NCI-H748 (cell line): ENCODE data around the gene DNAJC22.
"Not testable (repeated sequence)": the region's sequence is repeated elsewhere in the genome, so short reads cannot be mapped to it uniquely, and the experiment has no call there.

ENCODE experiments used
- DNase-seq: peaks from one replicate; lab custom pipeline; 2025; ENCODE audit not compliant: unreplicated experiment; lab: John Stamatoyannopoulos, UW

Gene DNAJC22

DNA sequence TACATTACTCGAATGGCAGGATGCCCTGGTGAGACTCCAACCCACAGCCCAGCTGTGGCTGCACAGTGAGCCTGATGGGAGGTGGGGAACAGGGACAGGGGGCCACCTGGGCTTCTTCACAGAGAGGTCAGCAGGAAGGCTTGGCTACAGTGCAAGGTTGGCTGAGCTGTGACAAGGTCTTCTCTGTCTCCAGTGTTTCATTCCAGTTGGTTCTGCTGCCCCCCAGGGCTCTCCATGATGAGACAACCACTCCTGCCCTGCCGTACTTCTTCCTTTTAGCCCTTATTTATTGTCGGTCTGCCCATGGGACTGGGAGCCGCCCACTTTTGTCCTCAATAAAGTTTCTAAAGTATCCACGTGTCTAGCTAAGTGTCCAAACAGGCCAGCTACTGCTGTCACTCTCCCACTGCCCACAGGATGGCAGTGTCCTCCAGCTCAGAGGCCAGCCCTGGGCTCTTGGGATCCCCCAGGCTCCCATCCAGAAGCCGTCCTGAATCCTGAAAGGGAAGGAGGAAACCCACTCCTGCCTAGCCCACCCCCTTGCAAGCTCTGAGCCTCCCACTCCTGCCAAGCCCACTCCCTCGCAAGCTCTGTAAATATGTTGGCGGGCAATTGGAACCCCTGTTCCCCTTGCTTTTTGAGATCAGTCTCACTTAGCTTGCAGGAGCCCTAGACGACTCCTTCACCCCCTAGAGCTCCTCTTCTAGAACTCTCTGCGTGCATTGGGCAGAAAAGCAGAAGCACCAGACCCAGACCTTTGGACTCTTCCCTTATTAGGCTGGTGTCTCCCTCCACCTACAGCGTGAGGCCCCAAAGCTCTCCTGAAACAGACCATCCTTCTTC lies 15.1 kb upstream of the DNAJC22 start:
- peak; percentile 71 for DNase-seq

DNA sequence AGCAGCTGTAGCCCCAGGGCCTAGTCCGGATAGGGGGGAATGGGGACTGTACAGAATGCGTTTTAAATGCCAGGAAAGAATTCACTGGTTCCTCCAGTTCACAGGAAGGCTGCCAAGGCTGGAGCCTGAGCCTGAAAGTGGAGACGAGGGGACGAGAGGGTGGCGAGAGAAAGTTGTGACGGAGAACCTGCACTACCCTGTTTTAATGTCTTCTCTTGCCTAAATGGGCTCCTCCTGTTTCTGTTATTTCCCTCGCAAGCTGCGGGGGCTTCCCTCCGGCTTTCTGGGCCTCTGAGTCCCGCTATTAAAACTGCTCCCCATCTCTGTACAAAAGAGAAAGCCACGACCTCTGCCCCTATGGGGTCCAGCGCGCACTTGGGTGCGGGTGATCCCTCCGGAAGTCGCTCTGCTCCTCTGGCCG lies 14.2 kb upstream of the DNAJC22 start:
- no peak for DNase-seq

DNA sequence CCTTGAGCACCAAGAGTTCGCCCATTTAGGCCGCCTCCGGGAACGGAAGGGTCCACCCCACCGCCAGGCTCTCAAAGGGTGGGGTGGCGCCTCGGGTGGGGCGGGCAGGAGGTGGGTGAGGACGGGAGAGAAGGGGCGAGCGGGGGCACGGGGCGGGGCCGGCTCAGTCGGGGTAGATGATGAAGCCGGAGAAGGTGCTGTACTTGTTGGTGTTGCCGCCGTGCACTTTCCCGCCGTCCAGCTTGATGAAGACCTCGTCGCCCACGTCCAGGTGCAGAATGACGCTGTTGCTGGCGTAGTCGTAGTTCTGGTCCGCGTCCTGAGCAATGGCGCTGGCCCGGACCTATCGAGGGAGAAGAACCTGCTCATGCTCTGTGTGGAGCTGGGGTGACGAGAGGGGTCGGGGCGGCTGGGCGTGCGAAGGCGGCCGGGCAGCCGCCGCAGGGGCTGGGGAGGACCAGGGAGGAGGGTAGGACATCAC lies 13.8 kb upstream of the DNAJC22 start:
- DNase-seq, result peak; percentile 59

DNA sequence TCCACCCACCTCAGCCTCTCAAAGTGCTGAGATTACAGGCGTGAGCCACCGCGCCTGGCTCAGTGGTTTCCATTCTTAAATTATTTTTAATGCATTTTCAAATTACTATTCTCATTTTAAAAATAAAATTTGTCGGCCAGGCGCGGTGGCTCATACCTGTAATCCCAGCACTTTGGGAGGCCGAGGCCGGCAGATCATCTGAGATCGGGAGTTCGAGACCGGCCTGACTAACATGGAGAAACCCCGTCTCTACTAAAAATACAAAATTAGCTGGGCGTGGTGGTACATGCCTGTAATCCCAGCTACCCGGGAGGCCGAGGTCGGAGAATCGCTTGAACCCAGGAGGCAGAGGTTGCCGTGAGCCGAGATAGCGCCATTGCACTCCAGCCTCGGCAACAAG lies 12.9 kb upstream of the DNAJC22 start:
- DNase-seq, result not testable (repeated sequence)

DNA sequence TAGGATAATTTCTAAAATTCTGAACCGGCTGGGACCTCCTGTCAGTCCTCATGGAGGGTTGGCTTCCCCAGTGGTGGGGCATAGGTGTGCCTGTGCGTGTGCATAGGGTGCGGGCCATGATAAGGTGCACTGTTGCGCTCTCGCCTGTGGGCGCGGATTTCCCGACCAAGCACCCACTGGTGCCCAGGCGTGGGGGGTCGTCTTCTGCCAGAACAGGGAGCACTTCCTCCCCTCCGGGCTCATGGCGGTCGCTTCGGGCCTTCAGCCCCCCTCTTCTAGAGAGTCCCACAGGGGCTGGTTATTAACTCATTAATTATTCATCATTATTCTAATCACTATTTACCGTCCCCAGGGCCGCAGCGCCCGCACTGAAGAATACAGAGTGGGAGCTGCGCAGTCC lies 12.5 kb upstream of the DNAJC22 start:
- DNase-seq, result no peak

DNA sequence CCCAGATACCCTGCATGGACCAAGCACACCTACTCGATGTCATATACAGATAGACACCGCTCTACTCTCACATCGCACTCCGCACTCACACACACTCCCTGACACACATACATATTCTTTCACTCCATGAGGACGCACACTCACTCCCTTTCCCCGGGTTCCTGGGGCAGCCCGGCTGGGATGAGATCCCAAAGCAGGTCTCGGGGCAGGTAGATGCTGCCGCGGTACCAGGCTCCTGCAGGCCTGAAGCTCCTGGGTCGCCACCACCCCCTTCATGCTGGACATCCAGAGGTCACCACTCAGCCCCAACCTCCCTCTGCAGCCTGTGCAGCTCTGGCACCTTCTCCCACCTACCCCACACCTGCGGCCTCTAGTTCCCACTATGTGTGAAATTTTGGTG lies 12.0 kb upstream of the DNAJC22 start:
- no peak for DNase-seq

DNA sequence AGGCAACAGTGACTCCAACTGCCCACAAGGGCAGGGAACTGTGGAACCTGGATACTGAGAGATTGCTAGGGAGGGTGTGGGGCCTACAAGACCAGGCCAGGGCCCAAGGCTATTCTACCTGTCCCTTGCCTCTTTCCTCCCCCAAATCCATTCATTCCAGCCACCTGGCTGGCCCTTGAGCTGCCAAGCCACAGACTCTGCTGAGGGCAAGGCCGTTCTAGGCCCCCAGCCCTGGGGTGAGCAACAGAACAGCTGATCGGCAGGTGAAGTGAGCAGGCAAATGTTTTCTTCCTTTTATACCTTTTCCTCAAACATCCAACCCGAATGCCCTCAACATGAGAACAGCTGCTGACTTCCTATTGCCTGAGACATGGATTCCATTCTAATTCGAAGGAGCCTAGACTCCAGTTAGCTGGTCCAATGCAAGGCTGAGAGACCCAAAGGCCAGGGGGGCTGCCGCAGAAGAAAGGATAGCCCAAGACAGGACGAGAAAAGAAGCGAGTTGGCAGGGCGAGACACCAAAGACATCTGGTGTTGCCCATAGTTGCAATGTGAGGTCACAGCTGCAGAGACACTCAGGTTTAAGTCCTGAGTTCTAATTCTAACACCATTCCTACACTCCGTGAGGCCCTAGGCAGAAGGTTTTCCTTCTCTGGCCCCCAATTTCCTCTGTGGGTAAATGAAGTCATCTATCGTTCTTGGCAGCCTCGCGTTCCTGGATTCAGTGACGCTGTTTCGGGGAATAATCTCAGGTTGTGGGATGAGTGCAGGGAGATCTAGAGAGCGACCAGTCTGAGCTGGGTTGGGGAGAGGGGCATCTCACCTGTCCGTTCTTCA lies 11.4 kb upstream of the DNAJC22 start:
- no peak for DNase-seq

GRCh38 chr12:49335955-49336644 lies 10.6 kb upstream of the DNAJC22 start:
- DNase-seq, result no peak

GRCh38 chr12:49336645-49337584 lies 9.8 kb upstream of the DNAJC22 start, which contains the start of gene C1QL4:
Gene C1QL4 (minus strand): TSS chr12:49337188. CDS start chr12:49336477, 711 bp downstream.
- peak; percentile 85 for DNase-seq

GRCh38 chr12:49338830-49339463 lies 7.7 kb upstream of the DNAJC22 start:
- no peak for DNase-seq

DNA sequence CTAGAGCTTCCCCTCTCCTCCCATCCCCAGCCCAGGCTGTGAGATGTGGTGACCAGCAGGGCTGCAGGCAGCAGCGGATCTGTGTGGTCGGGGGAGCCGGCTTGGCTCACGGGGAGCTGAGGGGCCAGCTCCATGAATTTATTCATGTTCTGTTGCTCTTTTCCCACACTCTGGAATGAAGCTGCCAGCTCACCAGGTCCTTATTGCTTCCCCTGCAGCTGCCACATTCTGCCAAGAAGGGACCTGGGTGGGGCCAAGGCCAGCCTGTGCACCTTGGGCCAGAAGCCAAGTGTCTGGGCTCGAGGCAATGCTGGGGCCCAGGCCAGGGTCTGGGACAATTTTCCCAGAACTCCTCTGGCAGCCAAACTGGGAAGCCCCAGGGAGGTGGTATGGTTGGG lies 7.2 kb upstream of the DNAJC22 start:
- DNase-seq, result no peak

- no peak for DNase-seq
Measured at GRCh38 chr12:49340095-49340870, 6.4 kb upstream of the DNAJC22 start.

GRCh38 chr12:49340971-49341776 lies 5.5 kb upstream of the DNAJC22 start:
- DNase-seq, result no peak

DNA sequence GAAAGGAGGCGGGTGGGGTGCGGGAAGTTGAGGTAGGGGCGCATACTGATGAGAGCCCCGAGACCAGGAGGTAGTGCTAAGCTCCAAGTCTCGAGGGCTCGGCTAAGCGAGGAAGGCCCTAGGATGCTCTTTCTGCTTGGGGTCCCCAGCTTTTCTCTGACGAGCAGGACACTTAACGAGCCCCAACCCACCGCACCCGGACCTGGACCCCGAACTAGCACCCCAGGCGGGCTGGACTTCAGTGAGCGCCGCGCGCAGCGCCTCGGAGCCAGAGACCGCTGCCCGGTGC lies 5.0 kb upstream of the DNAJC22 start:
- DNase-seq, result no peak

DNA sequence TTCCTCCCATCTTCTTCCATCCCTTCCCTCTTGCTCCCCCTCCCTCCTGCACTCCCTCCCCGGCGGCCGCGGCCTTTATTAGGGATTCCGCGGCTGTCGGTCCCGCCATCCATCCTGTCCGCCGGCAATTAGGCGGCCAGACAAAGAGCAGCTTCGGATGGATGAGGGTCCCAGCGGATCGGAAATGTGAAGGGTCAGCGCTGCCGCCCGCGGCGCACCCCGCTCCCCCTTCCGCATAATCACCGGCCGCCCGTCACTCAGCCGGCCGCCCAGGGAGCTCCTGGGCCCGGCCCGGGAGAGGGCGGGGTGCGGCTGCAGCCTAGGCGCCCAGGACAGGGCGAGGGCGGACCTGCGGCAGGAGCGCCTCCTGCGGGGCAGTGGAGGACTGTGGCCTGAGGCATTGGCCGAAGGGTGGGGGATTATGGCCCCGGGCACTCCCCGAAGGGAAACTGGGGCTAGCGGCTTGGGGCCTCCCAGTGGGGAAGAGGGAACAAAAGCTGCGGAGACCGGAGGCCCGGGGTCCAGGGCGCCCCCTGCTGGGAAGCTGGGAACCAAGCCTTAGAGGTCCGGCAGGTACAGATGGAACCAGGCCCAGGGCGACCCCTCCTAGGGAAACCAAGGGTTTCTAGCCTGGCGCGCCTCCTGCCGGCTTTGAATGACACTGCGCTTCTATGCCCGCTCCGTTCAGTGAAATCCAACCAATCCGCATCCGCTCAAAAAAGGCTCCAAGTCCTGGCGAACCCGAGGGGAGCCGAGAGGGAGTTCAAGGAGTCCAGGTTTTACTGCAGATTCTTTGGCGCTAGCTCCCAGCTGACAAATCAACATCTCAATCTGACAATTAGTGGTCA lies 4.4 kb upstream of the DNAJC22 start:
- peak; percentile 91 for DNase-seq

DNA sequence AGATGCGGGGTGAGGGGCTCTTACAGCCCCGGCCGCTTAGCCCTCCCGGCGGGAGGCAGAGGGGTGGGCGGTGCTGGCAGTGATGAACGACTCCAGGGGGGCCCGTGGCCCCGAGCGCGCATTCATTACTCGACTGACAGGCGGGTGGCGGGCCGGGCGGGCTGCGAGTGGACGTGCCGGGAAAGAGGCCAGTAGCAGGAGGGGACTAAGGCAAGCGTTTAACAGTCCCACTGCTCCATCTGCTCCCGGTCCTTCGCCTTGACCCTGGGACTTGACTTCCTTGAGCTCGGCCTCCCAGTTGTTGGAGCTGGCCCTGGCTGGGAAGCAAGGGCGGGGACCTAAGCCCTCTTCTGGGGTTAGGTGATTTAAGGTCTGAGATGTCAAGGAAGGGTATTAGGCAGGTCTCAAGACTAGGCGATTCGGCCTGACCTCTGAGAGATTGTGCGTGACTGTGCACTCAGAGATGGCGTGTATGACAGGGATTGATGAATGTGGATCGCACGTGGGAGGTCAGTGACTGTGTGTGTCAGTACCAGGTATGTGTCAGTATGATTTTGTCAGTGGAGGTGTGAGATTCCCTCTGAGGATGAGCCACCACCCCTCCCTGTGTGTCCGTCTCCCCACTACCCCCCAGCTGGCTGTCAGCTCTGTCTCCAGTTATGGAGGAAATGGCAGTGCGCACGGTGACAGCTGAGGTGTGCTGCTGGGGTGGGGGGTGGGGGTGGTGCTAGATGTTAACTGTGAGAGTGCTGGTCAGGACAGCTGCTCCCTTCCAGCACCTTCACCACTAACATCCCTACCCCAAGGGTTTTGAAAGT lies 3.6 kb upstream of the DNAJC22 start:
- peak; percentile 54 for DNase-seq
